GM21515 (cell line): ENCODE results near the gene TMTC2.

Experiments used
- ATAC-seq: cut with Tn5 transposase; IDR thresholded peaks from one replicate; pipeline ENCODE4 v1.9.1; 2021; ENCODE audit not compliant: unreplicated experiment

TMTC2 gene

DNA sequence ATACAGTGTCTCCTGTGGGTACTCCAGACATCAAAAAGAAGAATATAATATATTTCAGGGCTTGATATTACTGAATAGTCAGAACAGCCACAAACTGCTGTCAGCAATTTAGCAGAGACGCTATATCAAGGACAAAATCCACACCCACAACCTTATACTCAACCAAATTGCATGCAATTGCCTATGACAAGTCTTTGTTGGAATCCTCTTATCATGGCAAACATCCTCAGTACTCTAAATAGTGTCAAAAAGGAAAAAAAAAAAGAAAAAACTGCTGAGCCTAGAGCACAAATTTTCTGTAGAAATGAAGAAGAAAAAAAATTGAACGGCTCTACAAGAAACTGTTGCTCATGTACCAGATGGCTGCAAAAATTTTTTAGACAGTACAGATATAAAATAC is 485.7 kb downstream of the TMTC2 start:
- ATAC-seq: no peak

GRCh38 chr12:83172866-83173649 is 486.4 kb downstream of the TMTC2 start:
- ATAC-seq: no peak

- ATAC-seq: no peak
These were observed 493.3 kb downstream of the TMTC2 start for GRCh38 chr12:83179999-83180398.

DNA sequence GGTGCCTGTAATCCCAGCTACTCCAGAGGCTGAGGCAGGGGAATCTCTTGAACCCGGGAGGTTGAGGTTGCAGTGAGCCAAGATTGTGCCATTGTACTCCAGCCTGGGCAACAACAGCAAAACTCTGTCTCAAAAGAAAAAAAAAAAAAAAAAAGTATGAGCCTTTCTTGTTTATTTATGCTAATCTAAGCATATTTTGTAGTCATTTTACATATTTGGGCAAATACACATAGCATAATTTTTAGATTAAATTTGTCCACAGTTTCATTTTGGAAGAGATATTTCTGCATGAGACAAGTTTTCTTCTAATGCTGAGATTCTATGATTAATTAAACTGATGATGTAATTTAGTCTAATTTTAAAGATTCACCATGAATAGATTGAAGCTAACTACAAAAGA is 494.4 kb downstream of the TMTC2 start:
- no peak for ATAC-seq

- no peak for ATAC-seq
These were observed 496.4 kb downstream of the TMTC2 start for GRCh38 chr12:83183132-83183531.
